ENCODE data around the gene NEB. TPM values are rescaled to one million over a fixed set of nuclear protein-coding genes. Genes with fewer than 3 reads are reported as not detected.

NEB gene
- total and polyA plus RNA-seq, 2 donors from 2014 or later, result 0.88 to 1.6 TPM

- no peak overlapping the region for H3K4me3 ChIP-seq (ENCODE audit: low read length in 3 of 3)
- no peak for FAIRE-seq
- H3K4me1 ChIP-seq (ENCODE audit: control insufficient read depth in 2 of 3, insufficient read depth in 2 of 3, low read depth in 1 of 3, low read length in 3 of 3), result no peaks in the 10 kb centered on the region
- TF ChIP-seq, protein P1, sequence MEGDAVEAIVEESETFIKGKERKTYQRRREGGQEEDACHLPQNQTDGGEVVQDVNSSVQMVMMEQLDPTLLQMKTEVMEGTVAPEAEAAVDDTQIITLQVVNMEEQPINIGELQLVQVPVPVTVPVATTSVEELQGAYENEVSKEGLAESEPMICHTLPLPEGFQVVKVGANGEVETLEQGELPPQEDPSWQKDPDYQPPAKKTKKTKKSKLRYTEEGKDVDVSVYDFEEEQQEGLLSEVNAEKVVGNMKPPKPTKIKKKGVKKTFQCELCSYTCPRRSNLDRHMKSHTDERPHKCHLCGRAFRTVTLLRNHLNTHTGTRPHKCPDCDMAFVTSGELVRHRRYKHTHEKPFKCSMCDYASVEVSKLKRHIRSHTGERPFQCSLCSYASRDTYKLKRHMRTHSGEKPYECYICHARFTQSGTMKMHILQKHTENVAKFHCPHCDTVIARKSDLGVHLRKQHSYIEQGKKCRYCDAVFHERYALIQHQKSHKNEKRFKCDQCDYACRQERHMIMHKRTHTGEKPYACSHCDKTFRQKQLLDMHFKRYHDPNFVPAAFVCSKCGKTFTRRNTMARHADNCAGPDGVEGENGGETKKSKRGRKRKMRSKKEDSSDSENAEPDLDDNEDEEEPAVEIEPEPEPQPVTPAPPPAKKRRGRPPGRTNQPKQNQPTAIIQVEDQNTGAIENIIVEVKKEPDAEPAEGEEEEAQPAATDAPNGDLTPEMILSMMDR (IDR thresholded peaks at IDR 0.05; ENCODE audit: borderline replicate concordance, extremely low read depth, insufficient read depth), result no peak
- H3K36me3 ChIP-seq (ENCODE audit: control insufficient read depth in 2 of 3, insufficient read depth in 3 of 3, low read length in 3 of 3), result peaks cover 0 to 7% (median 0%) of the 10 kb centered on the region in 3 donors
- peaks cover 0 to 3% (median 0%) of the 10 kb centered on the region in 3 donors for H3K9me3 ChIP-seq (ENCODE audit: control insufficient read depth in 2 of 3, insufficient read depth in 1 of 3, low read length in 3 of 3)
- intact Hi-C loops (cut with DNase I), result no loop called here
- no peak overlapping the region for H3K27ac ChIP-seq (ENCODE audit: low read depth in 2 of 2, low read length in 2 of 2)
- no peaks in the 10 kb centered on the region for H3K27me3 ChIP-seq (ENCODE audit: control insufficient read depth, insufficient read depth, low read length)
- H3K9ac ChIP-seq (ENCODE audit: low read length in 3 of 3), result no peak overlapping the region
- no peak for DNase-seq
Measured at GRCh38 chr2:151776367-151776766, 42.1 kb upstream of the NEB start.

DNA sequence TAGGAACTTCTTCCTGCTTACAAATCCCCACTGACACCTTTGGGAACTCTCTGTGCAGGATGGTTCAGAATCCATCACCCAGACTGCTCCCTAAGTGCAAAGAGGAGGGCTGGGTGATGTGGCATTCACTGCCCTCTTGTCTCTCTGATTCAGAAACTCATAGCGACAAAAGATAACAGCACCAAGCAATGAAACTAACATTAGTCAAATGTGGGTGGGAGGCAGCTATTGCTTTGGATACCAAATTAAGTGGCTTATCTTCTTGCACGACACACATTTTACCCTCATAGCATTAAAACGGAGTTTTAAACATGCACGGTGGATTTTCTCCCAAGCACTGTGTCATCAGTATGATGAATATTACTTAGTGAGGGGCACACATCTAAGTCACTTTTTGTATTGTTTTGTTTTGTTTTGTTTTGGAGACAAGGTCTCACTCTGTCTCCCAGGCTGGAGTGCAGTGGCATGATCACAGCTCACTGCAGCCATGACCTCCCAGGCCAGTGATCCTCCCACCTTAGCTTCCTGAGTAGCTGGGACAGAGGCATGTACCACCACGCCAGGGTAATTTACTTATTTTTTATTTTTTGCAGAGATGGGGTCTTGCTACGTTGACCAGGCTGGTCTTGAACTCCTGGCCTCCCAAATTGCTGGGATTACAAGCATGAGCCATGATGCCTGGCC is 40.9 kb upstream of the NEB start:
- intact Hi-C loops (cut with DNase I), result no loop called here
- no peaks in the 10 kb centered on the region for H3K27me3 ChIP-seq (ENCODE audit: control insufficient read depth, insufficient read depth, low read length)
- TF ChIP-seq, protein P1 (IDR thresholded peaks at IDR 0.05; ENCODE audit: borderline replicate concordance, extremely low read depth, insufficient read depth), result no peak
- no peak for DNase-seq
- no peaks in the 10 kb centered on the region for H3K4me1 ChIP-seq (ENCODE audit: control insufficient read depth in 2 of 3, insufficient read depth in 2 of 3, low read depth in 1 of 3, low read length in 3 of 3)
- H3K27ac ChIP-seq (ENCODE audit: low read depth in 2 of 2, low read length in 2 of 2), result no peak overlapping the region
- no peak for FAIRE-seq
- peaks cover 0 to 3% (median 0%) of the 10 kb centered on the region in 3 donors for H3K9me3 ChIP-seq (ENCODE audit: control insufficient read depth in 2 of 3, insufficient read depth in 1 of 3, low read length in 3 of 3)
- no peak overlapping the region for H3K4me3 ChIP-seq (ENCODE audit: low read length in 3 of 3)
- H3K36me3 ChIP-seq (ENCODE audit: control insufficient read depth in 2 of 3, insufficient read depth in 3 of 3, low read length in 3 of 3), result peaks cover 0 to 6% (median 0%) of the 10 kb centered on the region in 3 donors
- no peak overlapping the region for H3K9ac ChIP-seq (ENCODE audit: low read length in 3 of 3)

- Histone ChIP-seq H3K4me1 (ENCODE audit: control insufficient read depth in 2 of 3, insufficient read depth in 2 of 3, low read depth in 1 of 3, low read length in 3 of 3) (no peaks in the 10 kb centered on the region), H3K36me3 (ENCODE audit: control insufficient read depth in 2 of 3, insufficient read depth in 3 of 3, low read length in 3 of 3) (peaks cover 0 to 6% (median 0%) of the 10 kb centered on the region in 3 donors), H3K9me3 (ENCODE audit: control insufficient read depth in 2 of 3, insufficient read depth in 1 of 3, low read length in 3 of 3) (peaks cover 0 to 3% (median 0%) of the 10 kb centered on the region in 3 donors), H3K9ac (ENCODE audit: low read length in 3 of 3) (no peak overlapping the region), H3K27me3 (ENCODE audit: control insufficient read depth, insufficient read depth, low read length) (no peaks in the 10 kb centered on the region), H3K4me3 (ENCODE audit: low read length in 3 of 3) (no peak overlapping the region), H3K27ac (ENCODE audit: low read depth in 2 of 2, low read length in 2 of 2) (no peak overlapping the region)
- DNase-seq (no peak), FAIRE-seq (peak; percentile 25)
- TF ChIP-seq, protein P1 (IDR thresholded peaks at IDR 0.05; ENCODE audit: borderline replicate concordance, extremely low read depth, insufficient read depth), result no peak
- intact Hi-C loops (cut with DNase I), result no loop called here
Measured at GRCh38 chr2:151774506-151774905, 40.2 kb upstream of the NEB start.

Measured in kidney (tissue), 14 donors.